T47D (cell line): Measurements from ENCODE around the gene HEMGN.
"Not testable (repeated sequence)": the region's sequence is repeated elsewhere in the genome, so short reads cannot be mapped to it uniquely, and the experiment has no call there.

Experiments used
- DNase-seq, 2 experiments: peaks; one replicate each; pipeline versions ENCODE4 v3.0.0 to v3.0.0-alpha.2; 2011 to 2012; ENCODE audit warnings: low read depth in 1 of 2, low spot score in 1 of 2
- JUND ChIP-seq: IDR thresholded peaks from 2 replicates; pipeline ENCODE4 v1.6.1; 2012; ENCODE audit warnings: low read depth
- in situ Hi-C: cut with HindIII; loops from 2 replicates; pipeline ENCODE4 v1.10.0; 2016; ENCODE audit warnings: low sequenced_read_pairs, low pct_unique_long_range_greater_than_20kb

The HEMGN gene

DNA sequence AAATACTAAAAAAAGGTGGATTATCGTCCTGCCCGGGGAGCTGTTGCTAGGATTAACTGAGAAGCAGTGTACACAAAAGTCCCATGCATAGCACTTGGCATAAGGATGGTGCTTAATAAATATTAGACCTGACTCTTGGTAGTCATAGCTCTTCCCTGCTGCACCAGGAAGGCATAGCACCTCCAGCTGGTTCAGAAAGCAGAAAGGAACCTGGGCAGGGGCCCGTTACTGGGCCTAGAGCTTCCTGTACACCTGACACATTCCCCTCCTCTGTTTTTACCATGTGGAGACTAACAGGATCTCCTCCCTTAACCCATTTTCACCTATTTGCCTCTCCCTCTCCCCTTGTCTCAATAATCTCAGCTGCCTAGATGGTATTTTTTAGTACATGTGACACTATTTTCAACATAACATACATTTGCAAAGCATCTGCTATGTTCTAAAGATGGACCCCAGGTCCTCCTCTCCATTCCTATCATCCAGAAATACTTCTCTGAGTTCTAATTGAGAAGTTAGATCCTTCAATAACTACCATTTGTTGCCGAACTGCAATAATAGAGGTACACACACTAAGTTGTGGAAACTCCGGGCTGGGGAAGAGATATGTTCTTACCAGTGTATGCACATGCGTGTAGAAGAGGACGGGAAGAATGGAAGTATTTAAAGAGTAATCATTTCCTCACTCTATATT lies 42.0 kb upstream of the HEMGN start:
- no peak for TF ChIP-seq JUND
- DNase-seq, result no peak
- in situ Hi-C loops, result no loop called here

DNA sequence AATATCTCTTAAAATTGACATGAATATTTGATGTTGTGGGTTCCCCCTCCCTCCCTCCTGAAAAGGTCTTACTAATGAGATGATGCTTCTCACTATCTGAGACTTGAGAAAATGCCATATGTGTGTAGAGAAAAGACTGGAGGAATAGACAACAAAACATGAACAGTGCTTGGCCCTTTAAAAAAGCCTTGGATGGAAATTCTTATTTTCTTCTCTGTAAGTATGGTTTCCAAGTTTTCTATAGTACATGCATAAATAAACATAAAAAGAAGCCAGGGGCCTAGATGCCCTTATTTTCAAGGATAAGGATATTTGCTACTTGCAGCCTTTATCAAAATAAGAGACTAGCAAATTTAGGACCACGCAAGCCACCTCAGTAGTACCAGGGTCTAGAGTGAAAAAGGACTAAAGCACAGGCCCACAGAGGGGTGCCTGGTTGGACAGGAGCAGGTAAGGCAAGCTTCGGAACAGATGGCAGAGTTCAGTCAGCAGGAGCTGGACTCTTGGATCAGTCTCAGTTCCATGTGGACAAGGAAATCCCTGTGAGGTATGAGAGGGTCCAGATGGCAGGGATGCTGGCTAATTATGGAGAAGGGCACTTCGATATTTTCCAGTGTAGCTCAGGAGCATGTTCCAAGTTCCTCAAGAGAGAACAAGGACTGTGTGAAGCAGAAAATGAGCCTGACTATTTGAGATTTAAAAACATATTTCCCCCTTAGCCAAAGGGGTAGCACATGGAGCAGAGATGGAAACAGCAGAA lies 40.6 kb upstream of the HEMGN start:
- TF ChIP-seq JUND, result no peak
- in situ Hi-C loops, result no loop called here

DNA sequence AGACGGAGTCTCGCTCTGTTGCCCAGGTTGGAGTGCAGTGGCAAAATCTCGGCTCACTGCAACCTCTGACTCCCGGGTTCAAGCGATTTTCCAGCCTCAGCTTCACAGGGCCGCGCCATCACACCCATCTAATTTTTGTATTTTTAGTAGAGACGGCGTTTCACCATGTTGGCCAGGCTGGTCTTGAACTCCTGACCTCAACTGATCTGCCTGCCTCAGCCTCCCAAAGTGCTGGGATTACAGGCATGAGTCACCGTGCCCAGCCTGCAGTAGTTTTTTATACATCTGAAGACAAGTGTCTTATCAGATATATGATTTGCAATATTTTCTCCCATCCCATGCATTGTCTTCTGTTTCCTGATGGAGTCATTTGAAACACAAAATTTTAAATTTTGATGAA lies 38.7 kb upstream of the HEMGN start:
- in situ Hi-C loops, DNase-seq: not testable (repeated sequence)

More for the DNA sequence above, 40.6 kb upstream of the HEMGN start:
- DNase-seq, result no peak

DNA sequence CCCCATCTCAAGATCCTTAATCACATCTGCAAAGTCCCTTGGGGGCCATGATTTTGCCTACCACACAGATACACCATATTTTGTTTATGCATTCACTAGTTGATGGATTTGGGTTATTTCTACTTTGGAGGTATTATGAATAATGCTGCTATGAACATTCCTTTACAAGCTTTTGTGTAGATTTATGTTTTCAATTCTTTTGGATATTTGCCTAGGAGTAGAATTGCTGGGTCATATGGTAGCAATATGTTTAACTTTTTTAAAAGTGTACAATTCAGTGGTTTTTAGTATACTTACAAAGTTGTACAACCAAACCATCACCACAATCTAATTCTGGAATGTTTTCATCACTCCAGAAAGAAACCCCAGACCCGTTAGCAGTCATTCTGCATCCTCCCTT lies 37.4 kb upstream of the HEMGN start:
- in situ Hi-C loops, result no loop called here
- no peak for TF ChIP-seq JUND
- no peak for DNase-seq

DNA sequence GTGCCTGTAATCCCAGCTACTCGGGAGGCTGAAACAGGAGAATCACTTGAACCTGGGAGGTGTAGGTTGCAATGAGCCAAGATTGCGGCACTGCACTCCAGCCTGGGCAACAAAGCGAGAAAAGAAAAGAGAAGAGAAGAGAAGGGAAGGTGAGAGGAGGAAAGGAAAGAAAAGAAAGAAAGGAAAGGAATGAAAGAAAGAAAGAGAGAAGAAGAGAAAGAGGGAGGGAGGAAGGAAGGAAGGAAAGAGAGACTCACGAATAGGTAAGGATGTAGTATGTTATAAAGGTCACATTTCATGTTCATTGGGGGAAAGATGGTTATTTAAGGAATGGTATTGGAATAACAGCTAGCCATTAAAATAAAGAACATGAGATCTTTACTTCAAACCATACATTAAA lies 34.8 kb upstream of the HEMGN start:
- no peak for TF ChIP-seq JUND
- in situ Hi-C loops, result no loop called here
- no peak for DNase-seq

DNA sequence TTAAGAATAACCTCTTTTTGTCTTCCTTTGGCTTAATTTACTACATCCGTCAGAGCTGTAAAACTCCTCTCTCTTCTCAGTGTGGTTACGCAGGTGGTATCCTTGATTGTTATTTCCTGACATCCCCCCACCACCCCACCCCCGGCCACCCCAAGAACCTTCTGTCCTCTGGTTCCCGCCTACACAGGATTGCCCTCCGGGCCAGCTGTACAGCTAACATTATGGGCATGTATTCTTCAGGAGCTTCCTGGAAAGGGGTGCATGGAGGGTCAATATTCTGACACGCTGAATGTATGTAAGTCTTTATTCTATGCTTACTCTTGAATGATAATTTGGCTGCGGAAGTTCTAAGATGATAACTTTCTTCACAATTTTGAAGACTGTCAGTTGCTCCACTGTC lies 32.2 kb upstream of the HEMGN start:
- no peak for TF ChIP-seq JUND
- DNase-seq, result no peak
- in situ Hi-C loops, result no loop called here

DNA sequence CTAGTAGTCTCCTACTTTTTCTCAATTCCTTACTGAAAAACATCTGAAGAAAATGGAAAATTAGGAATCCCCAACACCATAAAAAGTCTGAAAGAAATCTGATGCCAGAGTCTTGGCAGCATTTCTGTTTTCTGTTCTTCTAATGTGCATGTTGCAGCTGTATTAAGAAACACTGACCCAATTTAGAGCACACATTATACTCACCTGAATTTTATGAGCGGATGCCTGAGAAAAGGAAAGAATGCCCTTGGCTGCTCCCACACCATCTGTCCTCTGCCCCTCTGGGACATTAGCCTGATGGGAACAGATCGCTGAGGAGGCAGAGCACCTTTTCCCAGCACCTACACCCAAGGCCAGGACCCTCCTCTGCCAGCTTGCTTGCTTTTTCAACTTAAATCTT lies 31.0 kb upstream of the HEMGN start:
- no peak for DNase-seq
- in situ Hi-C loops, result no loop called here
- TF ChIP-seq JUND, result no peak

DNA sequence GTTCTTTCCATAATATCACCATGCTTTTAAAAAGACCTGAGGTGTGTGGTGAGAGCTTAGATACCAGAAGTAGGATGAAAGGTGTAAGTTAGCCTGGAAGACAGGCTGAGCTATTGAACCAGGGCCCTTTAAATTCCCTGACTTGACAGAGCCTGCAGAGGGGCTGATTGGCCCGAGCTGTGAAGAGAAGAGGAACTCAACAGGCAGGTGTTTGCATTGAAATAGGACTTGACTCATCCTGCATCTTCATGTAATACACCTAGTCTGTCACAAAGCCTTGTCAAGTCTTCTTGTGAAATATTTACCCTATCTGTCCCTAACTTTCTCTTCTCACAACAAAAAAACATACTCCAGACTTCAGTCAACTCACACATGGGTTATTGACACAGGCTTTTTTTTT lies 28.5 kb upstream of the HEMGN start:
- TF ChIP-seq JUND, result no peak
- in situ Hi-C loops, result no loop called here
- no peak for DNase-seq

DNA sequence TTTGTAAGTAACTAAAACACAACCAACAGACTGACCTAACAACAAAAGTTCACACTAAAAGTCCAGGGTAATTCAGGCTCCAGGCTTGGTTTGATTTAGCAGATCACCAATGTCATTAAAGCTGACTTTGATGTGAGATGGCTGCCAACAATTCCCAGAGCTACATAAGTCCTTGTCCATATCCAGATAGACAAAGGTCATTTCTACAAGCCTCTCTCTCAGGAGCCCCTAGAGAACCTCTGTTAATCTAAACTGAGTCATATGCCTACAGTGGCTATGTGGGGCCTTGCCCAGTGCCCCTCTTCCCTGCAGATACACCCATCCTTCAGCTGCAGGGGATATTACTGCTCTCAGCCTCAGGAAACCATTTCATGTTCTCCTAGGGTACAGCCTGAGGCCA lies 26.9 kb upstream of the HEMGN start:
- no peak for TF ChIP-seq JUND

DNA sequence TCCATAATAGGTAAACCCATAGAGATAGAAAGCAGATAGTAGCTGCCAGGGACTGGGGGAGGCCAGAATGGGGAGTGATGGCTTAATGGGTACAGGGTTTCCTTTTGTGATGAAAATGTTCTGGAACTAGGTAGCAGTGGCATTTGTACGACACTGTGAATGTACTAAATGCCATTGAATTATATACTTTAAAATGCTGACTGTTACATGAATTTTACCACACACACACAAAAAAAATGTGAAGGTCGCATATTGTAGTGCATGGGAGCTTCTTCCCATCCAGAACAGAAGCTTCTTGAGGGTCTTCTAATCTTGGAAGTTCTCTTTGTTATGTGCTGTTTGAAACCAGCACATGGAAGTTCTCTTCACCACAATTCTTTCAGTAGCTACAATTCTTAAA lies 25.3 kb upstream of the HEMGN start:
- no peak for TF ChIP-seq JUND
- in situ Hi-C loops, result no loop called here
- no peak for DNase-seq

More for the DNA sequence above, 26.9 kb upstream of the HEMGN start:
- no peak for DNase-seq
- in situ Hi-C loops, result no loop called here

DNA sequence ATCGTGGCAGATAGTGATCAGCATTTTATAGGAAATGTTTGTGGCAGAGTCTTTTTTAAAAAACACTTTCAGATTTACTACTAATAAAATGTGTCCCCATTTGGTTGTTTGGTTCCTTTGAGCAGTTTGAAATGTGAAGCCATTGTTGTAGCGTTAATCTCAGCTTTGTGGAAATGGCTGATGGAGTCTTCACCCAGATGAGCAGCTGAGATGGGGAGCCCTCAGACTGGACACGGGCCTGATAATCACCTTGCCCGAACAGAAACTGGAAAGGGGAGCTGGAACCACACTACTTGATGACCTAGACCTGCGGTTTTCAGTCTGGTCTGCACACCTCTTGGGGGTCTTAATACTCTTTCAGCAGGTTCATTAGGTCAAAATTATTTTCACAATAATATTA lies 24.6 kb upstream of the HEMGN start:
- DNase-seq, result no peak
- TF ChIP-seq JUND, result no peak
- in situ Hi-C loops, result no loop called here

DNA sequence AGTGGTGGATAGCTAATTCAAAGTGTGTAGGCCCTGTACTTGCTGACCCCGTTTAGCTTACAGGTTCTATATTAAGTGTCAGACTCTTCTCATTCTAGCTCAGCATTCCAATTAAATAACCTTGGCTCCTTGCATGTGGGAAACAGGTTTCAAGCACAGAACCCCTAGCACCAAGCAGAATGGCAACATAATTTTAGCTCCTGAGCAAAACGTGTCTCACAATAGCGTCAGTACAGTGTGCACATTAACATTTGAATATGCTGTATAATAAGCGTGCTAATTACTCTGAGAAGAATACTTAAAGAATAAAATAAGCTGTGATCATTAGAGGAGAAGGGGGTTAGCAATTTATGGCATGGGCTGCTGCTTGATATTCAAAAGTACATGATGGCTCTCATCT lies 24.2 kb upstream of the HEMGN start:
- in situ Hi-C loops, result no loop called here
- DNase-seq, result no peak
- no peak for TF ChIP-seq JUND

DNA sequence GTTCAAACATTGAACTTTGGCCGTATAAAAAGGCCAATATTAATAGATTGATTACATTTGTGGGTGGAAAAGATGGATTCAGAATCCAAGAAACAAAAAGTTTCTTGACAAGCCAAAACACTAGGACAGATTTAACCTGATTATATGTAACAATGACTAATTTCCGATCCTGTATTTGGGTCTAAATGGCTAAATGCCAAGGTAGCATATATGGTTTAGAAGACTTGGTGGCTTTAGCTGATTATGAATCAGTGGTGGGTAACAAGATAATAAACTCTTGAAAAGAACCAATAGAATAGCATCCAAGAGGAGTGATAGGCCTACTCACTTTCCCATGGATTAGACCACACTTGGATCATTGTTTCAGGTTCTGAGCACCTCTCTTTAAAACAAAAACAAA lies 23.4 kb upstream of the HEMGN start:
- in situ Hi-C loops, result no loop called here

DNA sequence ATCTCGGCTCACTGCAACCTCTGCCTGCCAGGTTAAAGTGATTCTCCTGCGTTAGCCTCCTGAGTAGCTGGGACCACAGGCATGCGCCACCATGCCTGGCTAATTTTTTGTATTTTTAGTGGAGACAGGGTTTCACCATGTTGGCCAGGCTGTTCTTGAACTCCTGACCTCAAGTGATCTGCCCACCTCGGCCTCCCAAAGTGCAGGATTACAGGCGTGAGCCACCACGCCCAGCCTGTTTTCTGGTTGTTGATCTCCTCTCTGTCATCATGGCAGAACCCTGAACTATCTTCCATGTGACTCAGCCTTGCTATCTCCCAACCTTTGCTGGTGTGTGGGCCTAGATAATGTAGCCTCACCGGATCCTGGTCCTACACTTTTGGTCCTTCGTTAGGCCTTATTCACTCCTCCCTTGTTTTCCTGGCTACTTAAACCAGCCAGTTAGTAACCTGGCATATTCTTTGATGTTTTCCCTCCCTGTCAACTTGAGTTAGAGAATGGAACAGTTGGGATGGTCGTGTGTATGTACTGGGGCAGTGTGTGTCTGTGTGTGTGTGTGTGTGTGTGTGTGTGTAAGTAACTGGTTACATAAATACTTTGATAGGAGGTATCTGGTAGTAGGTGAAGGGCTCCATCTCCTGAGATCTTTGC lies 22.8 kb upstream of the HEMGN start:
- in situ Hi-C loops, DNase-seq: not testable (repeated sequence)

More for the DNA sequence above, 23.4 kb upstream of the HEMGN start:
- no peak for DNase-seq
- no peak for TF ChIP-seq JUND
